ENCODE data around the gene JARID2.

JARID2 gene

DNA sequence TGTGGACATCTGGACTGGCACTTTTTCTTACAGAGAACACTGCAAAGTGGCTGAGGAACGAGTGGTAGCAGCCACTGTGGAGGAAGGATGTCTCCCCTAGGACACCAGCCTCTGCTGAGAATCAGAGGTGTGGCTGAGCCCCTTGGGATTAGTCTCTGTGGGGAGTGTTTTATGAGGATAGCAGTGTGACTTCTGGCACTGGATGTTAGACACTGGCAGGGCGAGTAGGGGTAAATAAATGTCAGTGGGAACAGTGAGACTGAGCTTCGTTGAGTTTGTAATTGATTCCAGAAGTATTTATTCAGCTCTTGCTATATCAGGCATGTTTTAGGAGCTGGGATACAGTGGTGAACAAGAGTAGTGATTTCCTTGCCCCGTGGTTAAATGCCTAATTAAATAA, 124.0 kb downstream of the JARID2 start:
- Histone ChIP-seq H3K9ac (ENCODE audit: low read depth, low read length) (no peak overlapping the region), H3K36me3 (ENCODE audit: insufficient read depth, low read length) (peaks cover 3% of the 10 kb centered on the region; the same call in 1 of the 2 replicates), H3K4me1 (ENCODE audit: insufficient read depth, low read length) (peaks cover 63% of the 10 kb centered on the region), H3K9me3 (ENCODE audit: control insufficient read depth, insufficient read depth, low read length) (no peaks in the 10 kb centered on the region)

DNA sequence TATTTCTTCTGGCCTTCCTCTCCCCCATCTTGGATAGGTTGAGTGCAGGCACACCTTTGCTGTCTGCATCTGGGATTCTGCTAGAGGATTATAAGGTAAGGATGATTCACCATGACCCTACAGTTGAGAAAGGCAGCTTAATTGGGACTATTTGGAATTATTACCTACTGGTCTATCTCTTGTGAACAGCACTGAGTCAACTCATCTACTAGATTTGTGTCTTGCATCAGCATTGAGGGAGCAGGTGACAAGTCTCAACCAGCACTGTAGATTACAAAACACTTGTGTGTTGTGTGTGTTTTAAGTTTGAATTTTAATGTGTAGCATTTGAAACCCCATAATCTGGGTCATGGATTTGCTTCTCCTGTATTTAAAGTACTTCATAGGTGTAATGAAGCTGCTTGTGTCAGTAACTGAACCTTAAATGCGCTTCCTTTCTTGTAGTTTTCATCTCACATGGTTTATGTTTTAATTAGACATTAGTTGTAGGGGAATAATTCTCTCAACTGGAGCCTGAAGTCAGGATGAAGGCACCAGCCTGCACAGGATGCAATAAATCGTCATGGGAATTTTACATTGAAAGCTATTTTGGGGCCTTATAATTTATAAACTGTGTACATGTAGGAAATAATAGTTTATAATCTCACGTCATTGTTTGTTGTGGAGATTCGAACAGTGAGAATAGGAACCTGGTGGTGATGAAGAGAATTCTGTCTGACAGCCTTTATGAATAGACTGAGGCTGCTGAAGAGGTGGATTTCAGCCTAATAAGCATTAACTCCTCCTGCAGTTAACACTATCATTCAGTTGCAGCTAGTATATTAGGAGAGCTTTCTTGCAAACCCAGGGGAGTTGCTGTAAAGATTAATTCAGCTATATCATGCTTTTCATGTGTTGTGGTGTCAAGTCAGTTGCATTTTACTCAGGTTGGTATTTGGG, 125.1 kb downstream of the JARID2 start:
- no peaks in the 10 kb centered on the region for H3K9me3 ChIP-seq (ENCODE audit: control insufficient read depth, insufficient read depth, low read length)
- peaks cover 51% of the 10 kb centered on the region for H3K4me1 ChIP-seq (ENCODE audit: insufficient read depth, low read length)
- peaks cover 9% of the 10 kb centered on the region; the same call in 1 of the 2 replicates for H3K36me3 ChIP-seq (ENCODE audit: insufficient read depth, low read length)
- H3K9ac ChIP-seq (ENCODE audit: low read depth, low read length): no peak overlapping the region

DNA sequence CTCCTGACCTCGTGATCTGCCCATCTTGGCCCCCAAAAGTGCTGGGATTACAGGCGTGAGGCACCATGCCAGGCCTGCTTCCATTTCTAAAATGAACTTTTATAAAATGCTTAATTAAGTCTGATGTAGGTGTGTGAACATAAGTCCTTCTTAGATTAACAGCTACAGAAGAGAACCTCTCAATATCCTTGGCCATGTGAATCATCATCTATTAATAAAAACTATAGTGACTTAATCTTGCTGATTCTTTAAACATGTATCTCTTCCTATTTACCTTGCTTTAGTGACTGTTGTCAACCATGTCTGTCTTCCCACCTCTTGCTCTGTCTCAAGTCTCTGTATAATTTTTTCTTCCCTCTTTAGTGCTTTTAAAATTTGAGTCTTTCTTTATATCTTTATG, 127.1 kb downstream of the JARID2 start:
- Histone ChIP-seq H3K36me3 (ENCODE audit: insufficient read depth, low read length) (peaks cover 9% of the 10 kb centered on the region; the same call in 1 of the 2 replicates), H3K9ac (ENCODE audit: low read depth, low read length) (no peak overlapping the region), H3K4me1 (ENCODE audit: insufficient read depth, low read length) (peaks cover 34% of the 10 kb centered on the region), H3K9me3 (ENCODE audit: control insufficient read depth, insufficient read depth, low read length) (no peaks in the 10 kb centered on the region)

DNA sequence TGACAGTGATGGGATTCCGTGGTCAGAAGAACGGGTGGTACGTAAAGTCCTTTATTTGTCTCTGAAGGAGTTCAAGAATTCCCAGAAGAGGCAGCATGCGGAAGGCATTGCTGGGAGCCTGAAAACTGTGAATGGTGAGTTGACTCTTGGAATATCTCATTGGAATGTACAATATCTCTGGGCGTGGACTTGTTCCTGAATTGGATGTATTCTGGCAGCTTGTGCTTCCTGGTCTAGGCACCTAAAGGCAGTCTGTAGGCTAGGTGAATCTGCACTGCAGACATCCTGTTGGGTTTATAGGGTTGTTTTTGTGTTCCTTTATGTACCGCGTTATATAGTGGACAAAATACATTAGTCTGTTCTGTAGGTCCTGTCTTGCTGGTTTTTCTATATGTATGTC, 128.2 kb downstream of the JARID2 start:
- H3K9me3 ChIP-seq (ENCODE audit: control insufficient read depth, insufficient read depth, low read length): no peaks in the 10 kb centered on the region
- peaks cover 32% of the 10 kb centered on the region for H3K4me1 ChIP-seq (ENCODE audit: insufficient read depth, low read length)
- H3K9ac ChIP-seq (ENCODE audit: low read depth, low read length): no peak overlapping the region
- H3K36me3 ChIP-seq (ENCODE audit: insufficient read depth, low read length): peaks cover 9% of the 10 kb centered on the region; the same call in 1 of the 2 replicates

DNA sequence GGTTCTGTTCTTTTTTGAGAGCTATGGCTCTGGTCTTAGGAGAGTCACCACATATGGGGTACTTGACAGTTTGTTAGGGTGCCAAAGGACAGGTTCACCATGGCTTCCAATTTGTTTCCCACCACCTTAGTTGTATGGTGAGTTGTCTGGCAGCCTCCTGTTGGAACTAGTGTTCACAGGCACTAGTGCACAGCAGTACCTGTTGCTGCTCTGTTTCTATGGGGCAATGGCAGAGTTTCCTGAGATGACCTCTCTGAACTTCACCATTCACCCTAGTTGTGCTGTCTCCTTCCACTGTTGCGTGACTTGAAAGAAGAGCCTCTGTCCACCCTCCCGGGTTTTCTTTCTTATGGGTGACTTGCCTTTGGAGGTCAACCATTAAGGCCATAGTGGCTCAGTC, 129.1 kb downstream of the JARID2 start:
- peaks cover 31% of the 10 kb centered on the region for H3K4me1 ChIP-seq (ENCODE audit: insufficient read depth, low read length)
- peaks cover 9% of the 10 kb centered on the region; the same call in 1 of the 2 replicates for H3K36me3 ChIP-seq (ENCODE audit: insufficient read depth, low read length)
- H3K9ac ChIP-seq (ENCODE audit: low read depth, low read length): no peak overlapping the region
- H3K9me3 ChIP-seq (ENCODE audit: control insufficient read depth, insufficient read depth, low read length): no peaks in the 10 kb centered on the region

DNA sequence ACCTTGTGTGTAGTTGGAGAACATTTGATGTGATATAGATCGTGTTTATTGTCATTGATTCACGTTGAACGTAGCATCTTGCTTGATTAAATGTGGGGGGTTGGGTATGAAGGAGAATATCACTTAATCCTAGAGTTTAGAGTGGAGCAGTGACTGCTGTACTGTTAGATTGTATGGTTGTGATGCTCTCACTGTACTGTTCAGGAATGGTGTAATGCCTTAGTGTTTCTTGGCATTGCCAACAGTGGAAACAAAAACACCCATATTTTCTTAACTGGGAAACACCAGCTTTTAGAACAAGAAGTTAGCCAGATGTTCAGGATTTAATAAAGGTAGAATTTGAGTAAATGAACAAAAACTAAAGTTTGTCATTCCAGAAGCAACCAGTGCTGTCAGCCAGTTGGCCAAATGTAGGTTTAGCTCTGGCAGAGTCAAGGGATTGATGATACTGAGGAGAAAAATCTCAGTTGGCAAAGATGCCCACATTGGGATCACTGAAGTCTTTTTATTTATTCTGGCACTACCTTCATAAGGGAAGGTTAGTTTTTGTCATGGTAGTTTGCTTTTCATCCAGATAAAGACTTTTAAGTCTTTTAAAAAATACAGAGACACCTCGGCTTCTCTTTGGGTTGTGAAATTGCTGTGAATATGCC, 129.9 kb downstream of the JARID2 start:
- Histone ChIP-seq H3K9ac (ENCODE audit: low read depth, low read length) (no peak overlapping the region), H3K4me1 (ENCODE audit: insufficient read depth, low read length) (peaks cover 35% of the 10 kb centered on the region), H3K36me3 (ENCODE audit: insufficient read depth, low read length) (peaks cover 9% of the 10 kb centered on the region; the same call in 1 of the 2 replicates), H3K9me3 (ENCODE audit: control insufficient read depth, insufficient read depth, low read length) (no peaks in the 10 kb centered on the region)

DNA sequence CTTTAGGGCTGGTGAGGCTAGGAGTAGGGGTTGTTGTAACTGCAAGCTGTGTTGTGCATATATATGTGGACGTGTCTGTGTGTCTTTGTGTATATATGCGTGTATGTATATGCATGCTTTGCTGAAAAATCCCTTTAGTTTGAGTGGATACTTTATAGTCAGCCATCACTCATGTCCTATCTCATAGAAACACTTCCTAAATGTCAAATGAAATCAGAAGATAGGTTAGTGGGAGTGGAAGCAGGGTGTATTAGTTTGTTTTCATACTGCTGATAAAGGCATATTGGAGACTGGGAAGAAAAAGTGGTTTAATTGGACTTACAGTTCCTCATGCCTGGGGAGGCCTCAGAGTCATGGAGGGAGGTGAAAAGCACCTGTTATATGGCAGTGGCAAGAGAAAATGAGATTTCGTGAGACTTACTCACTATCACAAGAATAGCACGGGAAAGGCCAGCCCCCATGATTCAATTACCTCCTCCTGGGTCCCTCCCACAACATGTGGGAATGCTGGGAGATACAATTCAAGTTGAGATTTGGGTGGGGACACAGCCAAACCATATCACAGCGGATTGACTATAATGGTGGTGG, 131.1 kb downstream of the JARID2 start:
- Histone ChIP-seq H3K9ac (ENCODE audit: low read depth, low read length) (no peak overlapping the region), H3K4me1 (ENCODE audit: insufficient read depth, low read length) (peaks cover 38% of the 10 kb centered on the region), H3K36me3 (ENCODE audit: insufficient read depth, low read length) (peaks cover 9% of the 10 kb centered on the region; the same call in 1 of the 2 replicates), H3K9me3 (ENCODE audit: control insufficient read depth, insufficient read depth, low read length) (no peaks in the 10 kb centered on the region)

DNA sequence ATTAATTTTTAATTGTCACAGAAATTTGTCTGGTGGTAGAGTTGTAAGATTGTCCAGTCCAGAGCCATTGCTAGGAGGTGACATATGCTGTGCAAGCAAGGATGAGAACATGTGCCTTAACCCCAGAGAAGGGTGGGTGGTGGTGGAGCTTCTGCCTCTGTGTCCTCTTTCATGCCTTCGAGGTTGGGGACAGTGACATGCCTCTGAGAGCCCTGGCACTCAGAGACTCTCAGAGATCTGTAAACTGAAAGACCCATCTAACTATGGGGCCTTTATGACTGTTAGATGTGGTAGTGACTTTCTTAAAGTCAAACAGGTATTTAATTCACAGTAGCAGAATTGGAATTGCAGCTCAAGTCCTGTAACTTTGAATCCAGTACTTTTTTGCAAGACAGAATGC, 132.4 kb downstream of the JARID2 start:
- peaks cover 40% of the 10 kb centered on the region for H3K4me1 ChIP-seq (ENCODE audit: insufficient read depth, low read length)

DNA sequence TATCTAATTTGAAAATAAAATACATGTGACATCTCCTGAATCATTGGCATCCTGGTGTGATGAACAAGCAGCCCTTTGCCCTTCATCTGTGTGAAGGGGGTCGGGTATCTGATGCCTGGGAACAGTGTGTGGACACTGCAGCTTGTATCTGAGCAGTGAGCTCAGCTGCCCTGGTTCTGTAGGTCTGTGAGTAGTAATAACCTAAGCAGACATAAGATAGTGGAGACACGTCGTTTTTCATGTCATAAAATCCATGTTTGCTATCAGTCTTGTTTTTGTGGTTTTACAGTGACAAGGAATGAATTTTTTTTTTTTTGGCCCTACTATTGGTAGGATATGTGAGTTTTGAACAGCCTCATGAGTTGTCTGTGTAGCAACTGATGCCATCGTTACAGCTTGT, 133.0 kb downstream of the JARID2 start:
- Histone ChIP-seq H3K9ac (ENCODE audit: low read depth, low read length) (no peak overlapping the region), H3K36me3 (ENCODE audit: insufficient read depth, low read length) (peaks cover 9% of the 10 kb centered on the region; the same call in 1 of the 2 replicates), H3K4me1 (ENCODE audit: insufficient read depth, low read length) (peaks cover 45% of the 10 kb centered on the region)

More for the DNA sequence above, 132.4 kb downstream of the JARID2 start:
- Histone ChIP-seq H3K9me3 (ENCODE audit: control insufficient read depth, insufficient read depth, low read length) (no peaks in the 10 kb centered on the region), H3K9ac (ENCODE audit: low read depth, low read length) (no peak overlapping the region), H3K36me3 (ENCODE audit: insufficient read depth, low read length) (peaks cover 9% of the 10 kb centered on the region; the same call in 1 of the 2 replicates)

DNA sequence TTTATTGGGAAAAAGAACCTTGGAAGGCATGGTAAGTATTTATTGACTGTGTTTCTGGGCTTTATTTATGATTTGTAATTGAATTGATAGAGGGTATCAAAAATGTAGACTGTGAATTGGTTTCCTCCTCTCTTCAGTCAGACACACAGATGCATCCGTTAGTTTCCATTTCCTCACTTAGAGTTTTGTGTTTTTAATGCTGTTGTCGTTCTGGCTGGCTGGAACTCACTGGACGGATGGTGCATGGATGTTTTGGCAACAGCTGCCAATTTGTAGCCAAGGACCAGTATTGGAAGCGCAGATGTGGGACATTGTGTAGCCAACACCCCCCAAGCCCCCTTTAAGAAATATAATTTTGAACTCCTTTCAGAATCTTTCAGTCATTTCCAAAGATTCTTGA, 134.5 kb downstream of the JARID2 start:
- no peaks in the 10 kb centered on the region for H3K9me3 ChIP-seq (ENCODE audit: control insufficient read depth, insufficient read depth, low read length)
- H3K9ac ChIP-seq (ENCODE audit: low read depth, low read length): no peak overlapping the region
- H3K36me3 ChIP-seq (ENCODE audit: insufficient read depth, low read length): peaks cover 4% of the 10 kb centered on the region; the same call in 1 of the 2 replicates
- H3K4me1 ChIP-seq (ENCODE audit: insufficient read depth, low read length): peaks cover 51% of the 10 kb centered on the region

More for the DNA sequence above, 133.0 kb downstream of the JARID2 start:
- no peaks in the 10 kb centered on the region for H3K9me3 ChIP-seq (ENCODE audit: control insufficient read depth, insufficient read depth, low read length)

- no peaks in the 10 kb centered on the region for H3K9me3 ChIP-seq (ENCODE audit: control insufficient read depth, insufficient read depth, low read length)
- H3K9ac ChIP-seq (ENCODE audit: low read depth, low read length): no peak overlapping the region
- H3K36me3 ChIP-seq (ENCODE audit: insufficient read depth, low read length): peaks cover 4% of the 10 kb centered on the region; the same call in 1 of the 2 replicates
- H3K4me1 ChIP-seq (ENCODE audit: insufficient read depth, low read length): peaks cover 62% of the 10 kb centered on the region
These were observed 136.2 kb downstream of the JARID2 start for GRCh38 chr6:15382089-15382488.

- Histone ChIP-seq H3K9me3 (ENCODE audit: control insufficient read depth, insufficient read depth, low read length) (no peaks in the 10 kb centered on the region), H3K4me1 (ENCODE audit: insufficient read depth, low read length) (peaks cover 67% of the 10 kb centered on the region)
These were observed 136.8 kb downstream of the JARID2 start for GRCh38 chr6:15382712-15383111.

DNA sequence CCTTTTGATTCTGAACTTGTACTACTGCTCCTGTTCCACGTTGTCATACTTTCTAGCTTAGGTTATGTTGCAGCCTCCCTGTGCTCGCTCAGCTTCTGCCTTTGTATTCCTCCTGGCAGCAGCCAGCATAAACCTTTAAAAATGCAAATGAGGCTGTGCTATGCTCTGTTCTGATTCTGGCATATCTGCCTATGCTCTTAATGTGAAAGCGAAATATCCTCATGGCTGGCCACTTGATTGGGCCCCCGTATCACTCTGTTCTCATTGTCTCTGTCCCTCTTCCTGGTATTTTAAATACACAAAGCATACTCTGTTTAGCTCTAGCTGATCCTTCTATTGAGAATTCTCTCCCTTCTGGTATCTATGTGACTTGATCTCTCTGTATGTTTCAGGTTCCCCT, 139.0 kb downstream of the JARID2 start:
- Histone ChIP-seq H3K9ac (ENCODE audit: low read depth, low read length) (no peak overlapping the region), H3K36me3 (ENCODE audit: insufficient read depth, low read length) (peaks cover 4% of the 10 kb centered on the region; the same call in 1 of the 2 replicates), H3K9me3 (ENCODE audit: control insufficient read depth, insufficient read depth, low read length) (no peaks in the 10 kb centered on the region), H3K4me1 (ENCODE audit: insufficient read depth, low read length) (peaks cover 66% of the 10 kb centered on the region)

More at GRCh38 chr6:15382712-15383111, 136.8 kb downstream of the JARID2 start:
- Histone ChIP-seq H3K36me3 (ENCODE audit: insufficient read depth, low read length) (peaks cover 4% of the 10 kb centered on the region; the same call in 1 of the 2 replicates), H3K9ac (ENCODE audit: low read depth, low read length) (no peak overlapping the region)

DNA sequence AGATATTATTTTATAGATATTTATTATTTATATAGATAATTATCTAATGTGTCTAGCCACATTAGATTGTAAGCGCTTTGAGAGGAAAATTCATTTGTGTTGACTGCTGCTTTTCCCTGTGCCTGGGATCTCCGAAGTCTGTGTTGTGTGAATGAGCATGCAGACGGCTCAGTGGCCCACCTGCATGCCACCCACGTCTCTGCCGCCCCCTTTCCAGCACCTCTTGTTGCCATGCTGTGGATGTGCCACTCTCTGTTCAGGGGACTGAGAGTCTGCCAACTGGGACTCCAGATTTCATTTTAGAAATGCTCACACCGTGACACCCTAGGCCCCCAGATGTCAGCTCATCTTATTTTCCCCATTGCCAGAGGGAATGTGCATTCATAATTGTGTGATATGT, 139.7 kb downstream of the JARID2 start:
- Histone ChIP-seq H3K9ac (ENCODE audit: low read depth, low read length) (no peak overlapping the region), H3K4me1 (ENCODE audit: insufficient read depth, low read length) (peaks cover 66% of the 10 kb centered on the region), H3K36me3 (ENCODE audit: insufficient read depth, low read length) (peaks cover 4% of the 10 kb centered on the region; the same call in 1 of the 2 replicates), H3K9me3 (ENCODE audit: control insufficient read depth, insufficient read depth, low read length) (no peaks in the 10 kb centered on the region)

All from ES-I3 (cell line).